Tibial nerve (tissue), 3 donors: ENCODE results near the gene LAIR1.

ENCODE experiments used
- CTCF ChIP-seq, 5 experiments: fragments of 200-600 bp in 3 of 5; fragments of 450-650 bp in 2 of 5; sonication (generic) in 3 of 5; IDR thresholded peaks; one replicate each; pipeline ENCODE4 v1.5.1; 2016 to 2019; ENCODE audit warnings: antibody characterized with exemption in 5 of 5, mild to moderate bottlenecking in 3 of 5, moderate library complexity in 2 of 5
- POLR2A ChIP-seq, 2 donors: fragments of 450-650 bp; IDR thresholded peaks; one replicate each; pipeline ENCODE4 v1.6.1; 2017; ENCODE audit warnings: antibody characterized with exemption in 2 of 2, mild to moderate bottlenecking in 2 of 2, moderate library complexity in 2 of 2

GRCh38 chr19:54366811-54367210 is 2.1 kb upstream of the LAIR1 start:
- TF ChIP-seq POLR2A (IDR thresholded peaks at IDR 0.05) (no peak), CTCF (IDR thresholded peaks at IDR 0.05) (no peak)
